ENCODE data around the gene THSD7A.

THSD7A gene

DNA sequence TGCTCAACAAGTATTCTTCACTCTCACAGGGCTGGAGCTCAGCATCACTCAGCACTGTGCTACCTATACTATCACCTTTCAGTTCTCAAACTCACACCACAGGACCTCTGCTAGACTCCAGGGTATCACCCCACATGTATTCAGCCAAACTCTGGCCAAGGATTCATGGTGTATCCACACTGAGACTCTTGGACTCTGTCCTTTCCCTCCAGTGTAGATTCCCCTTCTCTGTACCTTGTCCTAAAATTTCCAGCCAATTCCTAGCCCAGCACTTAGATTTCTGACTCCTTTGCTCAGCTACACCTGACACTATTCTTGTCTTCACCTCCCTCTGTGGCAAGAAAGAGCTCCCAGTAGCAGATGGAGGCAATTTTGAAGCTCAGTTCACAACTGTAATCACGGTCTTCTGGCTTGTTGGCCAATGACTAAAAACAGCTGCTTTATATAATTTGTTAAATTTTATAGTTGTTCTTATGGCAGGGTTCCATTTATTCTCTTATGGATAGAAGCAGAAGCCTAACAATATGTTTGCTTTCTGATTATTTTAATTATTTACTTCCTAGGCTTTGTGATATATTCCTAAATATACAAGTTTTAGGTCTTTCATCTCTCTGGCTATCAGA is 258.8 kb downstream of the THSD7A start:
- H3K4me3 ChIP-seq (ENCODE audit: low read depth, low read length), result no peak overlapping the region
- TF ChIP-seq, protein P1, sequence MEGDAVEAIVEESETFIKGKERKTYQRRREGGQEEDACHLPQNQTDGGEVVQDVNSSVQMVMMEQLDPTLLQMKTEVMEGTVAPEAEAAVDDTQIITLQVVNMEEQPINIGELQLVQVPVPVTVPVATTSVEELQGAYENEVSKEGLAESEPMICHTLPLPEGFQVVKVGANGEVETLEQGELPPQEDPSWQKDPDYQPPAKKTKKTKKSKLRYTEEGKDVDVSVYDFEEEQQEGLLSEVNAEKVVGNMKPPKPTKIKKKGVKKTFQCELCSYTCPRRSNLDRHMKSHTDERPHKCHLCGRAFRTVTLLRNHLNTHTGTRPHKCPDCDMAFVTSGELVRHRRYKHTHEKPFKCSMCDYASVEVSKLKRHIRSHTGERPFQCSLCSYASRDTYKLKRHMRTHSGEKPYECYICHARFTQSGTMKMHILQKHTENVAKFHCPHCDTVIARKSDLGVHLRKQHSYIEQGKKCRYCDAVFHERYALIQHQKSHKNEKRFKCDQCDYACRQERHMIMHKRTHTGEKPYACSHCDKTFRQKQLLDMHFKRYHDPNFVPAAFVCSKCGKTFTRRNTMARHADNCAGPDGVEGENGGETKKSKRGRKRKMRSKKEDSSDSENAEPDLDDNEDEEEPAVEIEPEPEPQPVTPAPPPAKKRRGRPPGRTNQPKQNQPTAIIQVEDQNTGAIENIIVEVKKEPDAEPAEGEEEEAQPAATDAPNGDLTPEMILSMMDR (IDR thresholded peaks at IDR 0.05; ENCODE audit: control insufficient read depth, extremely low read depth, insufficient read depth), result no peak
- no peak for DNase-seq (ENCODE audit: low read depth)

DNA sequence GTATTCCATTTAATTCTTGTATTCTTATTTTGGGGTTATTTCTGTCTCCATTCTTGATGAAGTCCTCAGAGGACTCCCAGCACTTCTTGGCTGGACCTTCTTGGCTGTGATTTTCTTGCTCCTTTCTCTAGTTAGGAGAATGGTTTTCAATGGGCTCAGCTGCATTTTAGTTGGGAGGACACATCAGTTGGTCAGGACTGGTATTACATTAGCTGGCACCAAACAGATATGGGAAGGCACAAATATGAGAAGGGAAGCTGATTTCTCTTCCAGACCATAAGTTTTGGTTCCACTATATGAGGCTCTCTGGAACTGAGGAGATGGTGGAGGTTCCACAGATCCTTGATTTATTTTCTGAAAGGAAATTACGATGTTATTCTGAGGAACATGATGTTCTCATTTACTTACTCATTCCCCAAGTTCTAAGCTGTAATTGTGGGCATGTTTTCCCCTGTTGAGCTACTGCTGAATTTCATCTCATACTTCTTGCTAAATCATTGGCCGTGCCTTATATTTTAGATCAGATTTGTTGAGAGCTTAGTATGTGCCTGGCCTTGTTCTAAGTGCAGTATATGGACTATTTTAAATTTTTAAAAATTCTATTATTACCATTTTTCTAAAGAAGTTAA is 261.0 kb downstream of the THSD7A start:
- H3K4me3 ChIP-seq (ENCODE audit: low read depth, low read length), result no peak overlapping the region
- DNase-seq (ENCODE audit: low read depth), result no peak
- TF ChIP-seq, protein P1 (IDR thresholded peaks at IDR 0.05; ENCODE audit: control insufficient read depth, extremely low read depth, insufficient read depth), result no peak

DNA sequence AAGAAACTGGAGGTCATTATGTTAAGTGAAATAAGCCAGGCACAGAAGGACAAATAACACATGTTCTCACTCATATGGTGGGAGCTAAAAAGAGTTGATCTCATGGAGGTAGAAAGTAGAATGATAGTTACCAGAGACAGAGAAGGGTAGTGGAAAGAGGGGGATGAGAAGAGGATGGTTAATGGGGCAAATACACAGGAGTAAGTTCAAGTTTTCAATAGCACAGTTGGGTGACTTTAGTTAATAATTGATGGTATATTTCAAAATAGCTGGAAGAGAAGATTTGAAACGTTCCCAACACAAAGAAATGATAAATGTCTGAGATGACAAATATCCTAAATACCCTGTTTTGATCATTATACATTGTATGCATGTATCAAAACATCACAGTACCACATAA is 261.8 kb downstream of the THSD7A start:
- TF ChIP-seq, protein P1 (IDR thresholded peaks at IDR 0.05; ENCODE audit: control insufficient read depth, extremely low read depth, insufficient read depth), result no peak
- no peak for DNase-seq (ENCODE audit: low read depth)
- no peak overlapping the region for H3K4me3 ChIP-seq (ENCODE audit: low read depth, low read length)

DNA sequence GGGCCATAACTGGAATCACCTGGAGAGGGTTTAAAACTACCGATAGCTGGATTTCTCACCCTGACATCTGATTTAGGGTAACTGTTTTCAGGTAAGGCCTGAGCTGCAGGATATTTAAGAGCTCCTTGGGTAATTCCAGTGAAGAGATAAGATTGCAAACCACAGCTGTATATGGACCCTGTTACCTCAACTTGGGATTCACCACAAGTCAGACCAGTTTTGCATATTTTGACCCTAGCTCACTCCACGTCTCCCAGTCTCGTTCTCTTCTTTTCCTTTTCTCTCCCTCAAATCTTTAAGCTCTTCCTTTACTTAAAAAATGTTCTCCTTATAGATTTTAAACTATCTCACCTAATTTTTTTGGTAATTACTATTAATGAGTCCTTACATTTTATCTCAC is 264.4 kb downstream of the THSD7A start:
- TF ChIP-seq, protein P1 (IDR thresholded peaks at IDR 0.05; ENCODE audit: control insufficient read depth, extremely low read depth, insufficient read depth), result no peak
- H3K4me3 ChIP-seq (ENCODE audit: low read depth, low read length), result no peak overlapping the region
- no peak for DNase-seq (ENCODE audit: low read depth)

DNA sequence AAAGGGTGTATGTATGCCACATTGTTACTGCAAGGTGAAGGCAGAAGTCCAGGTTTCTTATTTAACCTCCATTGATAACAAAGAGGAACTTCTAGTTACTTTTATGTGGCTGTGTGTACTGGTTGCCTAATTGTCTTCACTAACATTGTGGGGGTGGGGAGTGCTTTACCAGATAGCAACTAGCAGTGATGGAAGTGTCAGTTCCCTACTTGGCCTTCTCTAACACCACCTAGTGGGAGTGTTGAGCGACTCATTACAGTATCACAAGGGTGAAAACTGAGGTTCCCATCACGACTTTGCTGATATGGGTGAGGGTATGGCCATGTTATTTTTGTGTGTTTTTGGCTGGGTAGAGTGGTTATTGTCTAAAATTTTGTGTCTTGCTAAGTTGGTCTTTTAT is 274.4 kb downstream of the THSD7A start:
- TF ChIP-seq, protein P1 (IDR thresholded peaks at IDR 0.05; ENCODE audit: control insufficient read depth, extremely low read depth, insufficient read depth), result peak; percentile 62
- peak; percentile 58 for DNase-seq (ENCODE audit: low read depth)
- H3K4me3 ChIP-seq (ENCODE audit: low read depth, low read length), result no peak overlapping the region

DNA sequence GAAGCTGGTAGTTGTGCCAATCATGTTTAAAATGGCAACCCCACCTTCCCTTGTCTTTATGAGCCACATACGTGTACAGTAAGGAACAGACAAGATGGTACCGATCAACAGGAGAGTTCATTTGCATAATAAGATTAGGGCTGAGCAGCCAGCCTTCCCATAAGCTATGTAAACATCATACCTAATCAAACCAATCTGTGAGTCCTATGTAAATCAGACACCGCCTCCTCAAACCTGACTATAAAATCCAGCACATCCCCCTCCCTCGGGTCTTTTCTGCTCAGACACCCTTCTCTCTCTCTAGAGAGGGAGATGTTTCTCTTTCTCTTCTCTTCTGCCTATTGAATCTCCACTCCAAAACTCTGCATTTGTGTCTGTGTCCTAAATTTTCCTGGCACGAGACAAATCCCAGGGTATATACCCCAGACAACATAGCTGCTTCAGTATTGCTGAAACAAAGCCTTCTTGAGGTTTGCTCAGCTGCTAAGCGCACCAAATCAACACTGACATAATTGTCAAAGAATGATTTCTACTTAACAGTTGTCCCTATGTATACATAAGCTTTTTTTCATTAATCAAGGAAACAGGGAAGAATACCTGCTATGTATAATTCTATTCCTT is 279.2 kb downstream of the THSD7A start:
- TF ChIP-seq, protein P1 (IDR thresholded peaks at IDR 0.05; ENCODE audit: control insufficient read depth, extremely low read depth, insufficient read depth), result no peak
- H3K4me3 ChIP-seq (ENCODE audit: low read depth, low read length), result no peak overlapping the region
- no peak for DNase-seq (ENCODE audit: low read depth)

All from LNCaP clone FGC (cell line).